GM21528 (cell line): Measurements from ENCODE around the gene TGFBRAP1.
"Not testable (repeated sequence)": the region's sequence is repeated elsewhere in the genome, so short reads cannot be mapped to it uniquely, and the experiment has no call there.

Experiments
- ATAC-seq: cut with Tn5 transposase; IDR thresholded peaks from one replicate; pipeline ENCODE4 v1.9.1; 2021; ENCODE audit warnings: mild to moderate bottlenecking, moderate library complexity; ENCODE audit not compliant: unreplicated experiment, low FRiP score

Gene TGFBRAP1

GRCh38 chr2:105361102-105361889 lies 31.8 kb upstream of the TGFBRAP1 start:
- no peak for ATAC-seq

- no peak for ATAC-seq
These were observed 29.1 kb upstream of the TGFBRAP1 start for GRCh38 chr2:105358593-105358992.

GRCh38 chr2:105357122-105357521 lies 27.6 kb upstream of the TGFBRAP1 start:
- ATAC-seq, result no peak

- no peak for ATAC-seq
These were observed 15.3 kb upstream of the TGFBRAP1 start for GRCh38 chr2:105344704-105345345.

DNA sequence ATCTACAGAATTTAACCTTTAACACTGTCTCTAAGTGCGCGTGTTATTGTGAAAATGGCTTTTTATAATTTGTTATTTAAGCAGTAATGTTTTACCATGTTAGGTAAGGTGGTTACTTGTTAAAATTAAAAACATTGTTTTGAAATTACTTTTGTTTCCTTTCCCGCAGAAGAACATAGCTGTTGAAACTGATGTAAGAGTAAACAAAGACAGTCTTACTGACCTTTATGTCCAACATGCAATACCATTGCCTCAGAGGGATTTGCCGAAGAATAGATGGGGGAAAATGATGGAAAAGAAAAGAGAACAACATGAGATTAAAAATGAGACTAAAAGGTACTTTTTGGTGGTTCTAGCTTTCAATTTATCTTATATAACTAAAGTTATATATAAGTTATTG lies 9.9 kb upstream of the TGFBRAP1 start:
- no peak for ATAC-seq

GRCh38 chr2:105338020-105338385 lies 8.5 kb upstream of the TGFBRAP1 start:
- ATAC-seq, result peak; percentile 32

DNA sequence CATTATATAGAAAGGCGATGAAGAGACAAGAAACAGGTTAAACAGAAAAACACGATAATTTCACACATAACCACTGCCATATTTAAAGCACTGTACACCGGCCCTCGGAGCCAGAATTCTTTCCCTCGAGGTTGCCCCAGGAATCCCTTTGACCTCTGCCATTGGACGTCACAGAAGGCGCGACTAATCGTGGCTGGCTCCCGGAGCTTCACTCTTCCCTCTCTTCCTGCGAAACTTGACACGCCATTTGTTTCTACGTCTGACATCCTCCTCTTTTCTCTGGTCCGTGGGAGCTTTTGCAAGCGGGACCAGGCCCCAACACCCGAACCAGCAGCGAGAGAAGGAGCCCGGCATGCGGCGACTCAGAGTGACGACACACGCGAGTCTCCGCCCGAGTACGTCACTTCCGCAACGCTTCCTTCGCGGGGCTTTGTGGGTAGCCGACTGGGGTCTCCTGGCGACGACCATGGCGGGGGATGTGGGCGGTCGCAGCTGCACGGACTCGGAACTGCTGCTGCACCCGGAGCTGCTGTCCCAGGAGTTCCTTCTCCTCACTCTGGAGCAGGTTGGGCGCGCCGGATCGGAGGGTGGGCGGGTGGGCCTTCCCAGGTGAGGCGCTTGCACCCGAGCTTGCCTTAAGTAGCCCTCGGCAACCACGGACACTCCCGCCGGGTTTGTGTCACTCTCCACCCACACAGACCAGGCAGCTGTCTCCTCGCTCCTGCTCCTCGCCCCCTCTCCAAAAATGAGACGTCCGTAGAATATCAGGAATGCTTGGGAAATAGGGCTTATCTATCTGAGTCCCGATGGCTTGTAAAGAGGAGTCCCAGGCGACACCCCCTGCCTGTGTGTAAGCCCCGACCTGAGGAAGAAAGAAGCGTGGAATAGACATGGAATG lies 7.8 kb upstream of the TGFBRAP1 start, which contains the start of gene C2orf49:
Gene C2orf49, plus strand, starts transcription at position 419 of the 898 bp plus-strand sequence. Its CDS starts 48 bp downstream, at position 467.
- ATAC-seq, result peak; percentile 92

- no peak for ATAC-seq
These were observed 7.2 kb upstream of the TGFBRAP1 start for GRCh38 chr2:105336786-105337121.

- ATAC-seq, result no peak
These were observed 5.9 kb upstream of the TGFBRAP1 start for GRCh38 chr2:105335469-105335868.

- no peak for ATAC-seq
These were observed 4.7 kb upstream of the TGFBRAP1 start for GRCh38 chr2:105334211-105334610.

GRCh38 chr2:105330681-105331375 lies 1.3 kb upstream of the TGFBRAP1 start:
- no peak for ATAC-seq

GRCh38 chr2:105329197-105329554 lies 359 bp downstream of the TGFBRAP1 start:
- peak; percentile 28 for ATAC-seq

GRCh38 chr2:105328281-105329196 lies 996 bp downstream of the TGFBRAP1 start:
- no peak for ATAC-seq

- ATAC-seq, result no peak
These were observed 1.8 kb downstream of the TGFBRAP1 start for GRCh38 chr2:105327690-105328089.

GRCh38 chr2:105327271-105327670 lies 2.3 kb downstream of the TGFBRAP1 start:
- ATAC-seq, result not testable (repeated sequence)

- no peak for ATAC-seq
These were observed 4.1 kb downstream of the TGFBRAP1 start for GRCh38 chr2:105325389-105325963.

GRCh38 chr2:105324732-105325131 lies 4.8 kb downstream of the TGFBRAP1 start:
- ATAC-seq, result no peak

DNA sequence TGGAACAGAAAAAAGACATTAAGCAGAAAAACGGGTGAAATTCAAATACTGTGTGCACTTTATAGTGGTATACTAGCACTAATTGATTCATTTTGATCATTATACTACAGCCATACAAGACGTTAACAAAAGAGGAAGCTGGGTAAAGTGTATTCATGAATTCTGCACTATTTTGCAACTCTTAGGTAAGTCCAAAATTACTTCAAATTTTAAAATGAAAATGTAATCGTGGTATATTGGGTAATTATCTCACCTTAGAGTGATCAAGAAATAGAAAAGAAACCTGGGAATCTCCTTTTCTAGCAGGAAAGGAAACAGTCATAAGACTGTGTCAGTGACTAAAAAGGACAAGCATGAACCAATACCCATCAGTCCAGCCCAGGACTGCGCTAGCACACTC lies 5.4 kb downstream of the TGFBRAP1 start:
- no peak for ATAC-seq

GRCh38 chr2:105323111-105323510 lies 6.4 kb downstream of the TGFBRAP1 start:
- ATAC-seq, result no peak
